Measurements from ENCODE around the gene CST9.

DNA sequence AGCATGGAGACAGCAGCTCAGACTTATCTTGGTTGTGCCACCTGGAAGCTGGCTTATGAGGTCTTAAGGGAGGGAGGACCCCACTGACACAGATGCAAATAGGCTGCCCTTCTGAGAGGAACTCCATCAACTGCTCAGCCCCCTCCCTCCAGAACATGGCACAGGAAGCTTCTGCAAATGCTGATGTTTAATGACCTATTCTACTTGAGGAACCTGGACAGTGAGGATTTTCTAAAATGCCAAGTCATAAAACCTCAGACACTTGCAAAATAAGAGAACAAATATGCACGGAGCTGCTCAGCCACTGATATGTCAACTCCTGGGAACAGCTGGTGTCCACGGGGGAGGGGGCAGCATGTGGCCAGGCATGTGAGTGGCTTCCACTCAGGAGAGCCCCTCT lies 3.5 kb downstream of the CST9 start:
- TF ChIP-seq, protein P1, sequence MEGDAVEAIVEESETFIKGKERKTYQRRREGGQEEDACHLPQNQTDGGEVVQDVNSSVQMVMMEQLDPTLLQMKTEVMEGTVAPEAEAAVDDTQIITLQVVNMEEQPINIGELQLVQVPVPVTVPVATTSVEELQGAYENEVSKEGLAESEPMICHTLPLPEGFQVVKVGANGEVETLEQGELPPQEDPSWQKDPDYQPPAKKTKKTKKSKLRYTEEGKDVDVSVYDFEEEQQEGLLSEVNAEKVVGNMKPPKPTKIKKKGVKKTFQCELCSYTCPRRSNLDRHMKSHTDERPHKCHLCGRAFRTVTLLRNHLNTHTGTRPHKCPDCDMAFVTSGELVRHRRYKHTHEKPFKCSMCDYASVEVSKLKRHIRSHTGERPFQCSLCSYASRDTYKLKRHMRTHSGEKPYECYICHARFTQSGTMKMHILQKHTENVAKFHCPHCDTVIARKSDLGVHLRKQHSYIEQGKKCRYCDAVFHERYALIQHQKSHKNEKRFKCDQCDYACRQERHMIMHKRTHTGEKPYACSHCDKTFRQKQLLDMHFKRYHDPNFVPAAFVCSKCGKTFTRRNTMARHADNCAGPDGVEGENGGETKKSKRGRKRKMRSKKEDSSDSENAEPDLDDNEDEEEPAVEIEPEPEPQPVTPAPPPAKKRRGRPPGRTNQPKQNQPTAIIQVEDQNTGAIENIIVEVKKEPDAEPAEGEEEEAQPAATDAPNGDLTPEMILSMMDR (optimal IDR thresholded peaks at IDR 0.05 in 1 of 3, IDR thresholded peaks at IDR 0.05 in 1 of 3, conservative IDR thresholded peaks at IDR 0.05 in 1 of 3; ENCODE audit: extremely low read depth in 1 of 3, insufficient read depth in 2 of 3, low read length in 3 of 3): no peak
- no peak for TF ChIP-seq EZH2 (IDR thresholded peaks at IDR 0.05; ENCODE audit: low read length)
